ENCODE results near the gene NOS2. TPM values are rescaled to one million over a fixed set of nuclear protein-coding genes. Genes with fewer than 3 reads are reported as not detected.

The NOS2 gene
- total RNA-seq, 1 donor from 2014 or later: 0.09 TPM

DNA sequence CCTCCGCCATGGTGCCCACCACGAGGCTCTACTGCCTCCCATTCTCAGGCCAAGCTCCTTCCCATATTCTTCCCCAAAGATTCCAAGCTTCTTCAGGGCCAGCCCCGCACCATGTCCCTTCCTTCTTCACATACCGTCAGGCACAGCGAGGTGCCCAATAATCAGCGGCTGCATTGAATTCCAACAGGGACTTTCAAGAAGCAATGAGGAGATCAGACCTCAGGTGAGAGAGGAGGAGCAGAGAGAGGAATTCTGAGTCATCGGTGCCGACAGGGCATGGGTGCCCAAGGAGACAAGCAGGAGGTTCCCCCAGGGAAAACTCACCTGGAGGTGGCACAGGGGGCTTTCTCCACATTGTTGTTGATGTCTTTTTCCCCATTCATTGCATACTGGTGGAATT is 2.0 kb downstream of the NOS2 start:
- Histone ChIP-seq H3K9ac (ENCODE audit: low read length) (no peak overlapping the region), H3K36me3 (ENCODE audit: insufficient read depth, low read length) (no peaks in the 10 kb centered on the region), H3K4me3 (ENCODE audit: insufficient read depth, low read depth, low read length) (no peak overlapping the region), H3K4me2 (ENCODE audit: low read length) (no peak overlapping the region), H3K4me1 (ENCODE audit: insufficient read depth, low read length) (peaks cover 4% of the 10 kb centered on the region), H3K27ac (ENCODE audit: low read depth, low read length) (no peak overlapping the region), H3K79me2 (ENCODE audit: insufficient read depth, low read length) (no peaks in the 10 kb centered on the region), H3K27me3 (ENCODE audit: insufficient read depth, low read length) (peaks cover 33% of the 10 kb centered on the region), H2AFZ (ENCODE audit: low read depth, low read length) (no peak overlapping the region), H4K20me1 (ENCODE audit: insufficient read depth, low read length) (no peaks in the 10 kb centered on the region), H3K9me3 (ENCODE audit: insufficient read depth, low read depth, low read length) (no peaks in the 10 kb centered on the region)
- TF ChIP-seq, protein P1, sequence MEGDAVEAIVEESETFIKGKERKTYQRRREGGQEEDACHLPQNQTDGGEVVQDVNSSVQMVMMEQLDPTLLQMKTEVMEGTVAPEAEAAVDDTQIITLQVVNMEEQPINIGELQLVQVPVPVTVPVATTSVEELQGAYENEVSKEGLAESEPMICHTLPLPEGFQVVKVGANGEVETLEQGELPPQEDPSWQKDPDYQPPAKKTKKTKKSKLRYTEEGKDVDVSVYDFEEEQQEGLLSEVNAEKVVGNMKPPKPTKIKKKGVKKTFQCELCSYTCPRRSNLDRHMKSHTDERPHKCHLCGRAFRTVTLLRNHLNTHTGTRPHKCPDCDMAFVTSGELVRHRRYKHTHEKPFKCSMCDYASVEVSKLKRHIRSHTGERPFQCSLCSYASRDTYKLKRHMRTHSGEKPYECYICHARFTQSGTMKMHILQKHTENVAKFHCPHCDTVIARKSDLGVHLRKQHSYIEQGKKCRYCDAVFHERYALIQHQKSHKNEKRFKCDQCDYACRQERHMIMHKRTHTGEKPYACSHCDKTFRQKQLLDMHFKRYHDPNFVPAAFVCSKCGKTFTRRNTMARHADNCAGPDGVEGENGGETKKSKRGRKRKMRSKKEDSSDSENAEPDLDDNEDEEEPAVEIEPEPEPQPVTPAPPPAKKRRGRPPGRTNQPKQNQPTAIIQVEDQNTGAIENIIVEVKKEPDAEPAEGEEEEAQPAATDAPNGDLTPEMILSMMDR (IDR thresholded peaks at IDR 0.05; ENCODE audit: insufficient read depth, low read depth, low read length): no peak
- TF ChIP-seq EZH2 (IDR thresholded peaks at IDR 0.05; ENCODE audit: insufficient read depth, low read length): no peak
- H3K27me3 Mint-ChIP-seq (ENCODE audit: low read depth, unreplicated experiment): peaks cover 76% of the 10 kb centered on the region
- no peaks in the 10 kb centered on the region for H3K36me3 Mint-ChIP-seq (ENCODE audit: low read depth, unreplicated experiment)
- no peak for FAIRE-seq
- H3K4me3 Mint-ChIP-seq (ENCODE audit: unreplicated experiment): no peak overlapping the region
- no peaks in the 10 kb centered on the region for H3K4me1 Mint-ChIP-seq (ENCODE audit: low read depth, unreplicated experiment)
- no peak for DNase-seq (ENCODE audit: low read depth)
- H3K27ac Mint-ChIP-seq (ENCODE audit: unreplicated experiment): no peak overlapping the region
- peaks cover 6% of the 10 kb centered on the region for H3K9me3 Mint-ChIP-seq (ENCODE audit: unreplicated experiment)

DNA sequence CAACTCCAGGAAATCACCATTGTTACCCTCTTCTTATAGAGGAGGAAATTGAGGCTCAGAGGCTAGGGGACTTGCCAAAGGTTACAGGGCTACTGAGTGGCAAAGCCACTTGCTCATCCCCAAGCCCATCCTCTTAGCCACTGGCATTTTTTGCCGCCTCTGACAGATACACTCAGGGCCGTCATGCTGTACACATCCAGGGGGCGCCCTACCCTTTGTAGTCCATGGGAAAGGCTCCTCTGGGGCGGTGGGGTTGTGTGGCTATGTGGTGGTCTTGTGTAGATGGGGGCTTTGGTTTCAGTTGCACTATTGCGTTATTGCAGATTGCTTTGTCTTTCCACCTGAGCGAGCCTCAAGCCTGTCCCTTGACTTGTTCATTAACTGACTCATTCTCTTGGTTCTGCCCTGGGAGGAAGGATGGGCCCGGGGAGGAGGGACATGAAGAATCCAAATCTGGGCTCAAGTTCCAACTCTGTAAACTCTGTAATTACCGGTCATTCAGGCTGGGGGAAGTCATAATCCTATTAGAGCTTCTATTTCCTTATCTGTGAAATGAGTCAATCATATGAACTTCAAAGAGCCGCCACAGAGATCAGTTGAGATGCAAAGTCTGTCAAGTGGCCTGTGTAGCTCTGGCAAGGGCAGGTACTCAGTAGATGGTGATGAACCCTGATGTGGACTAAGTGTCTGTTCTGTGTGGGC is 2.8 kb downstream of the NOS2 start:
- no peak overlapping the region for H3K9ac ChIP-seq (ENCODE audit: low read length)
- no peak for FAIRE-seq
- TF ChIP-seq, protein P1 (IDR thresholded peaks at IDR 0.05; ENCODE audit: insufficient read depth, low read depth, low read length): no peak
- TF ChIP-seq EZH2 (IDR thresholded peaks at IDR 0.05; ENCODE audit: insufficient read depth, low read length): no peak
- H3K4me1 Mint-ChIP-seq (ENCODE audit: low read depth, unreplicated experiment): no peaks in the 10 kb centered on the region
- H3K27me3 Mint-ChIP-seq (ENCODE audit: low read depth, unreplicated experiment): peaks cover 71% of the 10 kb centered on the region
- H3K27ac Mint-ChIP-seq (ENCODE audit: unreplicated experiment): no peak overlapping the region
- H3K27ac ChIP-seq (ENCODE audit: low read depth, low read length): no peak overlapping the region
- H3K9me3 Mint-ChIP-seq (ENCODE audit: unreplicated experiment): peaks cover 6% of the 10 kb centered on the region
- H3K79me2 ChIP-seq (ENCODE audit: insufficient read depth, low read length): no peaks in the 10 kb centered on the region
- H3K4me3 ChIP-seq (ENCODE audit: insufficient read depth, low read depth, low read length): no peak overlapping the region
- no peaks in the 10 kb centered on the region for H3K9me3 ChIP-seq (ENCODE audit: insufficient read depth, low read depth, low read length)
- DNase-seq (ENCODE audit: low read depth): no peak
- H3K4me1 ChIP-seq (ENCODE audit: insufficient read depth, low read length): peaks cover 7% of the 10 kb centered on the region
- no peak overlapping the region for H2AFZ ChIP-seq (ENCODE audit: low read depth, low read length)
- H3K4me3 Mint-ChIP-seq (ENCODE audit: unreplicated experiment): no peak overlapping the region
- no peaks in the 10 kb centered on the region for H4K20me1 ChIP-seq (ENCODE audit: insufficient read depth, low read length)
- H3K36me3 ChIP-seq (ENCODE audit: insufficient read depth, low read length): no peaks in the 10 kb centered on the region
- no peak overlapping the region for H3K4me2 ChIP-seq (ENCODE audit: low read length)
- H3K36me3 Mint-ChIP-seq (ENCODE audit: low read depth, unreplicated experiment): no peaks in the 10 kb centered on the region
- H3K27me3 ChIP-seq (ENCODE audit: insufficient read depth, low read length): peaks cover 36% of the 10 kb centered on the region

DNA sequence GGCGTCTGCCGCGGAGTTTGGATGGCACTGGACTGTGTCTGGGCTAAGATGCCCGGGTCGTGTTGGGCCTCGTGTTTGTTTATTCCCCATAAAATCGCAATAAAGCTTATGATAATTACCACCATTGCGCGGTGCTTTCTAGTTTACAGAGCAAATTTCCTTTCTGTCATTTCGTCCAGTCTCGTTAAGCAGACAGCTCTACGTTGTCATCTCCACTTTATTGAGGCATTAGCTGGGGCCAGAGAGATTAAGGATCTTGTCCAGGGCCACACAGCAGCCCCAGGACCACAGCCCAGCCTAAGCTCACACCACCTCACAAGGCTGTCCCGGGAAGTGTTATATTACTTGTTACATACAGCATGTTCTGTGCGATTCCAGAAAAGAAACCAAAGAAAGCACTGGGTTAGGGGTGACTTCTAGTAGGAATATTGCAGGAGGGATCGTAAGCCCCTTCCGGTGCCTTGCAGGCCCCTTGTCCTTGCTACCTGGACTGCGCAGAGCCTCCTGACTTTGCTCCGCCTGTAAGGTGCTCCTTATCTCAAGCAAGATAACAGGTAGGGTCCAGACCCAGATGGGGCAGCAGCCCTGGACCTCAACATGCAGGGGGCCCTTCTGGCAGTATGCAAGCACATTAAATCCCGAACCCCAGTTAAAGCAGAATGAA is 6.3 kb downstream of the NOS2 start:
- no peaks in the 10 kb centered on the region for H3K36me3 Mint-ChIP-seq (ENCODE audit: low read depth, unreplicated experiment)
- no peak for TF ChIP-seq EZH2 (IDR thresholded peaks at IDR 0.05; ENCODE audit: insufficient read depth, low read length)
- TF ChIP-seq, protein P1 (IDR thresholded peaks at IDR 0.05; ENCODE audit: insufficient read depth, low read depth, low read length): no peak

More for the DNA sequence above, 6.3 kb downstream of the NOS2 start:
- peaks cover 7% of the 10 kb centered on the region for H3K4me1 ChIP-seq (ENCODE audit: insufficient read depth, low read length)
- peaks cover 6% of the 10 kb centered on the region for H3K9me3 Mint-ChIP-seq (ENCODE audit: unreplicated experiment)
- H3K4me3 ChIP-seq (ENCODE audit: insufficient read depth, low read depth, low read length): peak overlapping the region; percentile 17
- peak overlapping the region; percentile 80 for H3K4me2 ChIP-seq (ENCODE audit: low read length)
- H3K4me3 Mint-ChIP-seq (ENCODE audit: unreplicated experiment): peak overlapping the region; percentile 76
- H2AFZ ChIP-seq (ENCODE audit: low read depth, low read length): peak overlapping the region; percentile 63
- no peaks in the 10 kb centered on the region for H3K36me3 ChIP-seq (ENCODE audit: insufficient read depth, low read length)
- no peak for FAIRE-seq
- H3K79me2 ChIP-seq (ENCODE audit: insufficient read depth, low read length): no peaks in the 10 kb centered on the region
- H3K9me3 ChIP-seq (ENCODE audit: insufficient read depth, low read depth, low read length): no peaks in the 10 kb centered on the region
- peaks cover 74% of the 10 kb centered on the region for H3K27me3 Mint-ChIP-seq (ENCODE audit: low read depth, unreplicated experiment)
- H3K27ac ChIP-seq (ENCODE audit: low read depth, low read length): no peak overlapping the region
- H4K20me1 ChIP-seq (ENCODE audit: insufficient read depth, low read length): no peaks in the 10 kb centered on the region
- peaks cover 31% of the 10 kb centered on the region for H3K27me3 ChIP-seq (ENCODE audit: insufficient read depth, low read length)
- no peaks in the 10 kb centered on the region for H3K4me1 Mint-ChIP-seq (ENCODE audit: low read depth, unreplicated experiment)
- no peak overlapping the region for H3K9ac ChIP-seq (ENCODE audit: low read length)
- H3K27ac Mint-ChIP-seq (ENCODE audit: unreplicated experiment): no peak overlapping the region
- no peak for DNase-seq (ENCODE audit: low read depth)
